Keratinocyte (primary cell): ENCODE measurements around the gene CLSTN2.

Experiments used
- CTCF ChIP-seq, 3 experiments: IDR thresholded peaks in 1 of 3; conservative IDR thresholded peaks in 1 of 3; optimal IDR thresholded peaks in 1 of 3; 2 replicates in 2 of 3; 3 replicates in 1 of 3; pipeline versions ENCODE3 to v1.5.1; 2011; ENCODE audit warnings: low read length in 3 of 3, mild to moderate bottlenecking in 3 of 3, moderate library complexity in 2 of 3, control low read depth in 1 of 3, inconsistent platforms in 1 of 3; ENCODE audit not compliant: insufficient read depth in 2 of 3; ENCODE audit errors: extremely low read depth in 1 of 3
- EZH2 ChIP-seq: IDR thresholded peaks from one replicate; pipeline ENCODE4 v1.6.1; 2012; ENCODE audit warnings: inconsistent platforms, mild to moderate bottlenecking, low read length, moderate library complexity

DNA sequence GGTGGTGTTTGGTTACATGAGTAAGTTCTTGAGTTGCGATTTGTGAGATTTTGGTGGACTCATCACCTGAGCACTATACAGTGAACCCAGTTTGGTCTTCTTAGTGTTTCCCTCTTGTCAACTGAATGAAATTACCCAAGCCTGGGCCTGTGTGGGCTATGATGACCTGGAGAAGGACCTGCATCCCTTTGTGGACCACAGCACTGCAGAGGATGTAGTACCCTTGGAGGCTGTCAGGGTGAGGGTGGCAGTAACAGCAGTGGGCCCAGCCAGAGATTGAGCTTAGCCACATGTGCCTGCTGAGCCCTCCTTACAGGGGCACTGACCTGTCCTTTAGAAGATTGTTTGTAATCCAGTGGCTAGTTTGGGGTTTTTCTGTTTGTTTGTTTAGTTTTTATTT is 492.8 kb downstream of the CLSTN2 start:
- TF ChIP-seq CTCF (optimal IDR thresholded peaks at IDR 0.05 in 1 of 3, IDR thresholded peaks at IDR 0.05 in 1 of 3, conservative IDR thresholded peaks at IDR 0.05 in 1 of 3; ENCODE audit: extremely low read depth in 1 of 3, insufficient read depth in 2 of 3, low read length in 3 of 3) (no peak), EZH2 (no peak)
